Measurements from ENCODE around the gene SERPINB1.

Gene SERPINB1

DNA sequence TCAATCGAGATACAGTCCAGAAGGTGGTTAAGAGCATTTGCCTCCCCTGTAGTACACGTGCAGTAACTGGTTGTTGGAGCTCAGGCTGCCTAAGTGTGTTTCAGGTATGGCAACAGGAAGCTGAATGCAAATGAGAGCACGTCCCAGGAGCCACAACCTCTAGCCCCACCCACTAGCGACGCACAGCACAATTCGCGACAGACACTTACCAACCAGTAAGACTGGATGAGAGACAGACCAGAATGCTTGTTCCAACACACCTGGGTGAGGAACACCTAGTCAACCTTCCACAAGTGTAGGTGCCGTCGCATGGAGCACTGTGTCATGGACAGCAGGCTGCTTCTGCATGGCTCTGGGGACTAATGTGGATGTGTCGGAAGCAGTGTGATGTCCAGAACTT lies 7.2 kb upstream of the SERPINB1 start:
- no peak for DNase-seq (ENCODE audit: low spot score)

GRCh38 chr6:2845880-2846208 lies 4.2 kb upstream of the SERPINB1 start:
- no peak for DNase-seq (ENCODE audit: low spot score)

GRCh38 chr6:2844008-2844407 lies 2.3 kb upstream of the SERPINB1 start:
- DNase-seq (ENCODE audit: low spot score): no peak

DNA sequence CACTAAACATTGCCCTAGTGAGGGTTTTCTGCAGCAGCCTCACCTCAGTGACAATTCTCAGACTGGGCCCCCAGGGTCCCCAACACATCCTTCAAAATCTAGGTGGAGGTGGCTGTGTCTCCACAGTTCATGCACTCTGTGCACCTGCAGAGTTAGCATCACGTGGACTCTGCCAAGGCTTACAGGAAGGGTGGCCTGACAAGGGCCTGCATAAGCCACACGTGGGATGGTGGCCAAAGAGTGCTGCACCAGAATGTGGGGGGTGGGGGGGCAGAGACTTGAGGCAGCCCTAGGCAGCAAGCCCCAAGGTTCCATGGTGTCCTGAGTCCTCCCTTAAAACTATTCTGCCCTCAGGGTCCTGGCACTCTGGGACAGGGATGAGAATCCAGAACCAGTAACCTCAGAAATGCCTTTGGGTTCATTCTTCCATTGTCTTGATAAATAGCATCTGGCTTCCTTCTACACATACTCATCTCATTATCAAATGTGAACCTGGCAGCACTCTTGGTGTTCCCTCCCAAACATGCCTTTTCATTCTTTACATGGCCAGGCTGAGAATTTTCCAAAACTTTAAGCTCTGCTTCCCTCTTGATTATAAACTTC lies 1.6 kb upstream of the SERPINB1 start:
- no peak for DNase-seq (ENCODE audit: low spot score)

GRCh38 chr6:2842139-2842552 lies 483 bp upstream of the SERPINB1 start:
- no peak for DNase-seq (ENCODE audit: low spot score)

GRCh38 chr6:2840749-2841061 lies 958 bp downstream of the SERPINB1 start:
- no peak for DNase-seq (ENCODE audit: low spot score)

GRCh38 chr6:2839982-2840748 lies 1.5 kb downstream of the SERPINB1 start:
- no peak for DNase-seq (ENCODE audit: low spot score)

DNA sequence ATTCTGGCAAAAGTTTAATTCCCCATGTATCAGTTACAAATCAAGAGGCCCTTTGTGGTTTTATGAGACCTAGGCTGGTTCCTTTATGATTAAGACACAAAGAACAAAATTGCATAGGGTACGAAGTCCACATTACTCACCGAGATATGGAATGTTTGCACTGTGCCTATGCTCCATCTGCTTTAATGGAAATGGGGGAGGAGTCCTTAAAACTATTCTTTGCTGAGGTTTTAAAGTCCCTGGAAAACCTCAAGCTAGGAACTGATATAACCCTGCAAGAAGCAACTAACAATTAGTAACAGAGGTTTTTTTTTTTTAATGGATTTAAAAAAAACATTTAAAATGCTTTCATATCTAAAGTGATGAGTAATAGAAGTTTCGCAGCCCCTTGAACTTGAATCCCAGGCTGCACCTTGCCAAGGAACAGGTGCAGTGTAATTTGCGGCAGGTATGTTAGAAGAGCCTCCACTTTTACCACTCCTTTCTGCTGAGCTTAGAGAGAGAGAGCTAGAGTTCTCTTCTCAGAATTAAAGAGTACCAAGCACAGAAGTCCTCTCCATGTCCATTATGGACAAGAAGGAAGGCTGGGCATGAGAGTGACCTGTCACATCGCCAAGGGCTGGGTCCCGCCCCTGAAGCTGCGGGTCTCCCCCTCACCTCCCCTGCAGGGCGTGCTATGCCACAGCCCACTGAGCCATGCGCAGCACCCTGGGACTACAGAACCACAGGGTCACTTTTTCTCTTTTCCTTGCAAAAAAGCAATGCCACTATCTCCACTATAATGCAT lies 2.3 kb downstream of the SERPINB1 start:
- DNase-seq (ENCODE audit: low spot score): no peak

GRCh38 chr6:2838251-2838650 lies 3.4 kb downstream of the SERPINB1 start:
- no peak for DNase-seq (ENCODE audit: low spot score)

- DNase-seq (ENCODE audit: low spot score): no peak
These were observed 7.4 kb downstream of the SERPINB1 start for GRCh38 chr6:2834262-2834661.

- no peak for DNase-seq (ENCODE audit: low spot score)
These were observed 10.3 kb downstream of the SERPINB1 start for GRCh38 chr6:2831392-2831791.

- no peak for DNase-seq (ENCODE audit: low spot score)
These were observed 11.5 kb downstream of the SERPINB1 start for GRCh38 chr6:2830183-2830582.

- DNase-seq (ENCODE audit: low spot score): no peak
These were observed 12.4 kb downstream of the SERPINB1 start for GRCh38 chr6:2829253-2829652.

- DNase-seq (ENCODE audit: low spot score): no peak
These were observed 13.0 kb downstream of the SERPINB1 start for GRCh38 chr6:2828629-2829028.

DNA sequence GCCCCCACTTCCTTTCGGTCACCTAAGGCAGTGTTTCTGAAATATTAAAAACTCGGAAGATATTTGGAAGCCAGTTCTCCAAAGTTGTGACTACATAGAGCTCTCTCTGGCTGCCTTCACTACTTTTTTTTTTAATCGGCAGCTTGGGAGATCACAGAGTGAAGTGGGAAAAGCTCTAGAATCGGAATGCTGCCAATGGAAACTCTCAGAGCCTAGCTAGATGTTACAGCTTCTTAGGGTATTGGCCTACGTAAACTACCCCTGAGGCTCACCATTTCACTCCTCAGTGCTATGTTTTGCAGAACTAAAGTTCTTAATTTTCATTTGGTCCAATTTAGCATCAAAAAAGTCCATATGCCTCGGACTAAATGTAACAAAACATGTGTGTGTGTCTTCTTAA lies 14.5 kb downstream of the SERPINB1 start:
- DNase-seq (ENCODE audit: low spot score): no peak

DNA sequence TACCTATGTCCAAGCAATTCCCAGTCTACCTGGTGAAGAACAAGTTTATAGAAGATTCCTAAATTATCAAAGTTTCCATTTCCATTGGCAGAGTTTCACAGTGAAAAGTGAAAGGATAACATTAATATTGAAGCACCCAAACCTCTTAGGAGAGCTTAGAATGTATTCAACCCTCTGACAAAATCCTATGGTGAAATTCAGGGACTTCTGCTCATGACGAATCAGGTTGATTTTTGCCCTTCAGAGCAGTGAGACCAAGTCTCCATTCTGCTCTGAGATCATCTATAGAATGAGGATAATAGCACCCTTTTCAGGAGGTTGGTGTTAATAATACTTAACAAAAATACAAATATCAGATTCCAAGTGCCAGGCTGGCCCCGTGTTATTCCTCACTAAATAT lies 15.5 kb downstream of the SERPINB1 start:
- no peak for DNase-seq (ENCODE audit: low spot score)

DNA sequence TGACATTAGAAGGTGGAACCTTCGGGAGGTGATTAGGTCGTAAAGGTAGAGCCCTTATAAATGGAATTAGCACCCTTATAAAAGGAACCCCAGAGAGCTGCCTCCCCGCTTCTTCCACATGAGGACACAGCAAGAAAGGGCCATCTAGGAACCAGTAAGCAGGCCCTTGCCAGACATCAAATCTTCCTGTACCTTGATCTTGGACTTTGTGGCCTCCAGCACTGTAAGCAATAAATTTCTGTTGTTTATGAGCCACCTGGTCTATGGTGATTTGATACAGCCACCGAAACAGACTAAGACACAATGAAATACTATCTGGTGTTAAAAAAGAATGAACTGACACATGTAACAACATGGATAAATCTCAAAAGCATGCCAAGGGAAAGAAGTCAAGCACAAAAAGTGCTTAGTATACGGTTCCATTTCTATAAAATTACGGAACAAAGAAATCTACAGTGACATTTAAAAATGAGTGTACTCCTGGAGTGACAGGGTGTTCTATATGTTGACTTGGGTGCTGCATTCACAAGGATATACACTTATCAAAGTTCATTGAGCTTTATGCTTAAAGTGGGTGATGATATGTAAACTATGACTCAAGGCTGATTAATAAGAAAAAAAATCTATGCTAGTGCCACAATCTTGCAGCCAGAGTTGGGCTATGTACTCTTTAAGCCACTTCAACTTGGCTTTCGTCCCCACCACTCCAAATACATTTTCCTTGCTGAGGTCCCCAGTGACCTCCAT lies 18.4 kb downstream of the SERPINB1 start:
- DNase-seq (ENCODE audit: low spot score): no peak

GRCh38 chr6:2821554-2821953 lies 20.1 kb downstream of the SERPINB1 start:
- no peak for DNase-seq (ENCODE audit: low spot score)

DNA sequence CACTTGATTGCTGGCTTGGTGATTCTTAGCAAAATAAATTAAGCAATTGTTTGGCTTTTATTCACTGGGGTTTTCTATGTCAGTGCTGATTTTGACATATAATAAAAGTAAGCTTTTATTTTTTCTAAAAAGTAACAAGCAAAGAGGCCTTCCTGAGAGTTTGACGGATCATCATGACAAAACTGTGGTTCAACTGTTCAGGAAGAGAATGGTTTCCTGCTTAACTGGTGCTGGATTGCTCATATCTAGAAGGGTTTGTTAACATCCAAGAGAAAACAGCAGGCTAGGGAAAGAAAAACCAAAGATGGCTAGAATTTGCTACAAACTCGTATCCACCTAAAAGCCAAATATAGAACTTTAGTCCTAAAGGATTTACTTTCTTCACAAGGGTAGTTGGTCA lies 21.2 kb downstream of the SERPINB1 start:
- no peak for DNase-seq (ENCODE audit: low spot score)

DNA sequence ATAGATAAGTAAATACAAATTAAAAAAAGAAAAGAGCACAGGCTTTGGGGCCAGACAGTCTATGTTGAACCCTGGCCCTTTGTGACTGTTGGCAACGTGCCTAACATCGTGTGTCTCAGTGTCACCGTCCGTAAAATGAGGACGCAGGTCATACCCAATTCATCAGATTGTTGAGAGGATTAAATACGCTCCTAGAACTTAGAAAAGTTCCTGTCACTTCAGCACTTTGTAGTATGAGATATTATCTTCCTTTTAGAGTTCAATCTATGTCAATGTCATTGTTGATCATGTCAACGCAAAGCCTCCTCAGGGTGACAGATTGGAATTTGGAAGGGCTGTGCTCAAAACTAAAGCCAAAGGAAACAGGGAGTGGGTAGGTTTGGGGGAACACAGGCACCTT lies 21.7 kb downstream of the SERPINB1 start:
- DNase-seq (ENCODE audit: low spot score): no peak

DNA sequence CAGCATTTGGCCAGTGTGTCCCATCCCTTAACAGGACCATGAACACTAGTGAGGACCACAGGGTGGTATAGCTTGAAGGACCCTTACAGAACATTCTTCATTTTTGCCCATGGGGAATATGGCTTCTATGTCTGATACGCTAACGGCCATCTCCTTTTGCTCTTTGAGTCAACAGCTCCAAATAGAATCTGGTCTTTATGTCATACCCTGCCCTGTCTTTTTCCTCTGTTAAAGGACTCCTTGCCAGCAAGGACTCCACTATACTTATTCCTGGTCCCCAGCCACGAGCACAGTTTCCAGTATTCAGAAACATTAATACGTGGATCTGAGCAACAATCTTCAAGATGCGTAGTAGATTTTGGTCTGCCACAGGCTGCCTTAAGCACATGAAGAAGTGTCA lies 22.5 kb downstream of the SERPINB1 start:
- no peak for DNase-seq (ENCODE audit: low spot score)

- no peak for DNase-seq (ENCODE audit: low spot score)
These were observed 23.1 kb downstream of the SERPINB1 start for GRCh38 chr6:2818593-2818992.

Data from Ammon's horn (tissue), 1 donor.